Measurements from ENCODE around the gene ANGPTL2.

- TF ChIP-seq CTCF (IDR thresholded peaks at IDR 0.05), result no peak
- no peak for TF ChIP-seq POLR2A (IDR thresholded peaks at IDR 0.05)
- TF ChIP-seq POLR2AphosphoS5 (IDR thresholded peaks at IDR 0.05), result no peak
These were observed 15.1 kb downstream of the ANGPTL2 start for GRCh38 chr9:127107171-127107928.
